GM18511 (cell line): ENCODE data around the gene GJB2.

Experiments
- ATAC-seq: cut with Tn5 transposase; IDR thresholded peaks from one replicate; pipeline ENCODE4 v1.9.1; 2021; ENCODE audit warnings: mild to moderate bottlenecking, moderate library complexity; ENCODE audit not compliant: unreplicated experiment

The GJB2 gene

GRCh38 chr13:20193162-20193906, 596 bp upstream of the GJB2 start:
- ATAC-seq: peak; percentile 5

DNA sequence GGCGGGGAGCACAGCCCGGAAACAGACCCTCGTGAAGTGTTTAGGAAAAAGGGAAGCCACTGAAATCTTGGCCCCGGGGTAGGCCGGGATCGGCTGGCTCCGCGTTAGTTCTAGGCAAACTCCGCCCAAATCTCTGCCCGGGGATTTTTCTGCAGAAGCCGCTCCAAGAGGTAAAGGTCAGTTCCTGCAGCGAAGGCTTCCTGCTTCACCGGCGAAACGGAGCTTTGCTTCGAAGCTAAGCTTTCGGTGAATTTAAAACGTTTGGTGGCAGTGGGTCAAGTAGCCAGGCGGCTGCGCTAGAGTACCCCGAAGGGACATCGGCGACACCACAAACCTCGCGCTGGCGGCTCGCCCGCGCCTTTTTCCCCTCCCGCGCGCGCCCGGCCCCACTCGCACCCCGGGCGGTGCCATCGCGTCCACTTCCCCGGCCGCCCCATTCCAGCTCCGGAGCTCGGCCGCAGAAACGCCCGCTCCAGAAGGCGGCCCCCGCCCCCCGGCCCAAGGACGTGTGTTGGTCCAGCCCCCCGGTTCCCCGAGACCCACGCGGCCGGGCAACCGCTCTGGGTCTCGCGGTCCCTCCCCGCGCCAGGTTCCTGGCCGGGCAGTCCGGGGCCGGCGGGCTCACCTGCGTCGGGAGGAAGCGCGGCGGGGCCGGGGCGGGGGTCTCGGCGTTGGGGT, 441 bp downstream of the GJB2 start:
- peak; percentile 39 for ATAC-seq

DNA sequence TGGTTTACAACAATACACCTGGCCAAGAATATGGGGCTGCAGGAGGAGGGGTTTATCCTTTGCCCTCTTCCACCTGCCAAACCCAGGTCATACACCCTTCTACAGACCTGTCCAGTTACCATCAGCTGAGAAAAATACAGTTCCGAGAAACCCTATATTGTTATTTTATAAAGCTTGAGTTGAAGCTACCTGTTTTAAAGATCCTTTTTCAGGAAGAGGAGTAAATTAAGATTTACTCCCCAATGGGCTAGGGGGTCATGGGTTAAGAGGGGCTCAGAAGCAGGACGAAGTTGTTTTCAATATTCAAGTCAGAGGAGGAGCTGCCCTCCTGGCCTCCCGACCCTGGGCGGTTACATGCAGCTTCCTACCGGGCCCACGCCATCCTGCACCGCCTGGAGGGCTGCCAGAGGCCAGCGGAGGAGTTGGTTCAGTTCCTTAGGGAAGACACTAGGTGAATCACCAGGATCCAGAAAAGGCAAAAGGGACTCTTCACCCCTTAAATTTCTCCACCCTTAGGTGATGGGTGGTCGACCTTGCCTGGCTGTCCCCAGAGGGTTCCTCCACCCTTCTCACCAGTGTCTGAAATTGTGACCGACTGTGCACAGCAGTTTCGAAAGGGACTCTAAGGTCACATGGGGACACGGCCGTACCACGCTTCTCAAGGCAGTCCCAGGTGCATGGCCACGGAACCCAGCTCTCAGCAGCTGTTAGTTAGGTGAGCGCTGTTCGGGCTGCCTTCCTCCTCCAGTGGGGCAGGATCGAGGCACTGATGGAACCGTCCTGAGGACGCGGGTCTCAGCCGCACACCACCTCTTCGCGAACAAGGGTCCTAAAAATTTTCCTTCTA, 1.2 kb downstream of the GJB2 start:
- no peak for ATAC-seq

- no peak for ATAC-seq
These were observed 2.0 kb downstream of the GJB2 start for GRCh38 chr13:20190481-20191310.

- ATAC-seq: no peak
These were observed 2.7 kb downstream of the GJB2 start for GRCh38 chr13:20190076-20190475.

GRCh38 chr13:20188667-20189553, 3.8 kb downstream of the GJB2 start:
- no peak for ATAC-seq

DNA sequence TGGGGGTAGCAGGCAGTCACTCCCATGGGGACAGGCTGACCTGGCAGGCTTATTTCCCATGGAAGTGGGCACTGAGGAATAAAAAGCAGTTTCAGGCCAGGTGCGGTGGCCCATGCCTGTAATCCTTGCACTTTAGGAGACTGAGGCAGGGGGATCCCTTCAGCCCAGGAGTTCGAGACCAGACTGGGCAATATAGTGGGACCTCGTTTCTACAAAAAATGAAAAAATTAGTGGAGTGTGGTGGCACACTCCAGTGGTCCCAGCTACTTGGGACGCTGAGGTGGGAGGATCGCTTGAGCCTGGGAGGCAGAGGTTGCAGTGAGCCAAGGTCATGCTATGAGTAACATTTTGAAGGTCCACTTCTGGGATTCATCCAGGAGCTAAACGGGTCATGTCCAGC, 6.0 kb downstream of the GJB2 start:
- no peak for ATAC-seq

- ATAC-seq: no peak
These were observed 7.2 kb downstream of the GJB2 start for GRCh38 chr13:20185366-20186056.

DNA sequence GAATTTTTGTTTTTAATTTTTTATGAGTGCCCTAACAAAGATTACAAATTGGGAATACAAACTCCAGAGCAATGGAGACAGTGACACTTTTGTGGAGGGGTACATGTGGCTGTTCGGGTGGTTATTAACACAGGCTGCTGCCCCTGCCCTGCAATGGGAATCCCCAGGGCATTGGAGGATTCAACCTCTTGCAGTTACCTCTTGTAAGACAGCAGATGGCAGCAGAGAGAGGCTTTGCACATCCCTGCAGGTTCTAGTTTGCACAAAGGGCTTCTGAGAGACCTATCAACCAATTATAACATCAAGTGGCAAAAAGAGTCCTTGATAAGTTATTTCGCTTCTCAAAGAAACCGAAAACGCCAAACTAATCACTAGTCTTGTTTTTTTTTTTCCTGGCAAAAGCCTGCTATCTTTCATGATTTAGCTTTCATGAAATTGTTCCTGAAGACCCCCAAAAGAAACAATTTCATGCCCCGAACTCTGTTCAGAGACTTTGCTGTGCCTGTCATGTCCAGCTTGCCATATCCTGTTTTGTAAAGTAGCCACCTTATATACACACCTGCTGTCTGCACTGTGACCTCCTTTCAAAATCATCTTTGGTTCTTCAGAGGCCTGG, 10.4 kb downstream of the GJB2 start:
- peak; percentile 78 for ATAC-seq

- ATAC-seq: no peak
These were observed 11.6 kb downstream of the GJB2 start for GRCh38 chr13:20181188-20181587.

DNA sequence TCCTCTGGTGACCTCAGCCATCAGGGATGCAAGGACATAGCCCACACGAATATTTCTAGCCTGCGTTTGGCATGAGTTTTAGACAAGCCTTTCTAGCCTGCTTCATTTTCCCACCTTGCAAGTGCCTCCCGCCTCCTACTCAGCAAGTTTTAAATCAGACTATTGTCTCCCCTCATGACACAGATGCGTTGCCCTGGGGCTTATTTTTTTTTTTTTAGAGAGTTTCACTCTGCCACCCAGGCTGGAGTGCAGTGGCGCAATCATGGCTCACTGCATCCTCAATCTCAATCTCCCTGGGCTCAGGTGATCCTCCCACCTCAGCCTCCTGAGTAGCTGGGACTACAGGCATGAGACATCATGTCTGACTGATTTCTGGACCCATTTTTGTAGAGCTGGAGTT, 14.6 kb downstream of the GJB2 start:
- ATAC-seq: no peak

GRCh38 chr13:20177049-20177831, 15.5 kb downstream of the GJB2 start:
- no peak for ATAC-seq

GRCh38 chr13:20175907-20176652, 16.7 kb downstream of the GJB2 start:
- ATAC-seq: no peak

DNA sequence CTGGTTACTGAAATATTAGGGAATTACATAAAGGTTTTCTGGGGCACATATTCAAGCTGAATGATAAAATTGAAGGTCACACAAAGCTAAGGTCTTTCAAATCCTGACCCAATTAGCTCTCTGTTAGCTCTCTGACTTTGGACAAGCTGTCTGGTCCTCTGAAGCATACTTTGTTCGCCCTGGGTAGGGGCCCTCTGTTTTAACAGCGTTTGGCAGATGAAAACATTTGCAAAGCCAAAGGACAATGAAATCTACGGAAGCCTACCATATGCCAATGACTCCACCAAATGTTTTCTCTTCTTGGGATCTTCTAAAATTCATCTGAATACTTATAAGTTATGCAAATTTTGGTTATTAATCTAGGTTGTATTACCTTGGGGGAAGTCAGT, 17.3 kb downstream of the GJB2 start:
- ATAC-seq: no peak

- ATAC-seq: peak; percentile 95
These were observed 17.9 kb downstream of the GJB2 start for GRCh38 chr13:20174656-20175405.

GRCh38 chr13:20173116-20173746, 19.5 kb downstream of the GJB2 start:
- ATAC-seq: no peak
